HEK293T (cell line): ENCODE results near the gene LAMA5.

Experiments used
- CTCF ChIA-PET: fragments of 350-600 bp; formaldehyde crosslinking; extraction: SDS; loops from one replicate; lab custom pipeline; 2021; ENCODE audit warnings: antibody characterized with exemption, inconsistent platforms; lab: Yijun Ruan, JAX
- POLR2A ChIA-PET: fragments of 350-600 bp; formaldehyde crosslinking; extraction: SDS; loops from one replicate; lab custom pipeline; 2020; ENCODE audit warnings: antibody characterized with exemption, inconsistent platforms; lab: Yijun Ruan, JAX
- DNase-seq: peaks from one replicate; pipeline ENCODE4 v3.0.0; 2012; ENCODE audit warnings: mixed read lengths; ENCODE audit errors: extremely low spot score
- ARNT ChIP-seq: fragments of 450-650 bp; IDR thresholded peaks from 2 replicates; pipeline ENCODE4 v1.6.1; 2017; ENCODE audit warnings: mild to moderate bottlenecking
- BHLHE40 ChIP-seq: fragments of 450-650 bp; IDR thresholded peaks from 2 replicates; pipeline ENCODE4 v1.6.1; 2016; ENCODE audit warnings: mild to moderate bottlenecking, moderate library complexity, borderline replicate concordance
- CTBP1 ChIP-seq: fragments of 450-650 bp; IDR thresholded peaks from 2 replicates; pipeline ENCODE4 v1.6.1; 2016; ENCODE audit warnings: borderline replicate concordance
- ELF4 ChIP-seq: fragments of 450-650 bp; IDR thresholded peaks from 2 replicates; pipeline ENCODE4 v1.6.1; 2017; ENCODE audit warnings: antibody characterized with exemption
- FOXA1 ChIP-seq: fragments of 450-650 bp; IDR thresholded peaks from 2 replicates; pipeline ENCODE4 v1.6.1; 2016; ENCODE audit warnings: mild to moderate bottlenecking
- FOXK2 ChIP-seq: fragments of 450-650 bp; IDR thresholded peaks from 2 replicates; pipeline ENCODE4 v1.6.1; 2016; ENCODE audit warnings: mild to moderate bottlenecking
- FOXM1 ChIP-seq: fragments of 450-650 bp; IDR thresholded peaks from 2 replicates; pipeline ENCODE4 v1.6.1; 2017; ENCODE audit warnings: mild to moderate bottlenecking, borderline replicate concordance
- HDGF ChIP-seq: fragments of 450-650 bp; IDR thresholded peaks from 2 replicates; pipeline ENCODE4 v1.6.1; 2017; ENCODE audit warnings: antibody characterized with exemption, borderline replicate concordance
- L3MBTL2 ChIP-seq: fragments of 450-650 bp; conservative IDR thresholded peaks from 2 replicates; pipeline ENCODE4 v1.6.1; 2016; ENCODE audit warnings: mild to moderate bottlenecking
- LEF1 ChIP-seq: fragments of 450-650 bp; IDR thresholded peaks from 2 replicates; pipeline ENCODE4 v1.6.1; 2017; ENCODE audit warnings: mild to moderate bottlenecking, borderline replicate concordance
- NFRKB ChIP-seq: fragments of 450-650 bp; IDR thresholded peaks from 2 replicates; pipeline ENCODE4 v1.6.1; 2016; ENCODE audit warnings: mild to moderate bottlenecking, moderate library complexity
- SP1 ChIP-seq: fragments of 450-650 bp; IDR thresholded peaks from 2 replicates; pipeline ENCODE4 v1.6.1; 2017
- SUZ12 ChIP-seq: fragments of 450-650 bp; IDR thresholded peaks from 2 replicates; pipeline ENCODE4 v1.6.1; 2016; ENCODE audit warnings: mild to moderate bottlenecking
- TARDBP ChIP-seq: fragments of 450-650 bp; IDR thresholded peaks from 2 replicates; pipeline ENCODE4 v1.6.1; 2016
- ZNF384 ChIP-seq: fragments of 450-650 bp; IDR thresholded peaks from 2 replicates; pipeline ENCODE4 v1.6.1; 2016
- TF ChIP-seq, protein P1 (sequence below): fragments of 450-650 bp; IDR thresholded peaks from 2 replicates; pipeline ENCODE4 v1.6.1; 2016

Gene LAMA5

GRCh38 chr20:62372042-62372993 is 5.2 kb upstream of the LAMA5 start:
- ChIA-PET POLR2A (interaction anchor here (1.2 to 1.6 kb wide), 2 partner anchors 14 to 15 kb away, joined by 3 to 4 read pairs; partner anchors contain the start of gene RPS21), CTCF (interaction anchor here (1.1 kb wide), 1 partner anchor 10 kb away, joined by 5 read pairs; no protein-coding TSS in a partner anchor)
- DNase-seq, result no peak
- TF ChIP-seq HDGF (no peak), FOXA1 (no peak), ARNT (no peak), SUZ12 (no peak), SP1 (no peak), ZNF384 (no peak), FOXM1 (no peak), TARDBP (no peak), FOXK2 (no peak), ELF4 (no peak), CTBP1 (no peak), L3MBTL2 (no peak), LEF1 (no peak)
- TF ChIP-seq, protein P1, sequence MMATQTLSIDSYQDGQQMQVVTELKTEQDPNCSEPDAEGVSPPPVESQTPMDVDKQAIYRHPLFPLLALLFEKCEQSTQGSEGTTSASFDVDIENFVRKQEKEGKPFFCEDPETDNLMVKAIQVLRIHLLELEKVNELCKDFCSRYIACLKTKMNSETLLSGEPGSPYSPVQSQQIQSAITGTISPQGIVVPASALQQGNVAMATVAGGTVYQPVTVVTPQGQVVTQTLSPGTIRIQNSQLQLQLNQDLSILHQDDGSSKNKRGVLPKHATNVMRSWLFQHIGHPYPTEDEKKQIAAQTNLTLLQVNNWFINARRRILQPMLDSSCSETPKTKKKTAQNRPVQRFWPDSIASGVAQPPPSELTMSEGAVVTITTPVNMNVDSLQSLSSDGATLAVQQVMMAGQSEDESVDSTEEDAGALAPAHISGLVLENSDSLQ, result no peak

DNA sequence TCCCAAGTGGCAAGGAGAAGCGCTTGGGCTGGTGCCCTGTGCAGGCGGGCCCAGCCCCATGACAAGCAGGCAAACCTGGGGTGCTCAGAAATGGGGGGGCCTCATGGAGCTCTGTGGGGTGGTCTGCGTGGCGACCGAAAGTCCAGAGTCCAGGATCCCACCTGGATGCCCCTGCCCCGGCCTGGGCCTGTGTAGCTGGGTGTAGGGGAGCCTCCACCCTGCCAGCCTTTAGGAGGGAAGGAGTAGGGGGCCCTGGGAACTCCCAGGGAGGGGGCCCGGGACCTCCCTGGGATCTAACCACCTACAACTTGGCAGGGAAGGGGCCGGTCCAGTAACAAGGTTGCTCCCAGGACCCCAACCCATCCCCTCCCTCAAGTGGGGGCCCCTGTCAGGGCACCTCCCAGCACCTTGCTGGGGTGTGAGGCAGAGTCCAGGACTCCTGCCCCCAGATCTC is 4.5 kb upstream of the LAMA5 start:
- TF ChIP-seq CTBP1 (no peak), ARNT (no peak), FOXM1 (no peak), ZNF384 (no peak), NFRKB (no peak), L3MBTL2 (no peak), TARDBP (no peak), SUZ12 (no peak), BHLHE40 (no peak), HDGF (no peak), FOXK2 (no peak)
- TF ChIP-seq, protein P1, result no peak
- ChIA-PET CTCF (interaction anchor here (1.1 kb wide), 1 partner anchor 11 kb away, joined by 5 read pairs; no protein-coding TSS in a partner anchor), POLR2A (interaction anchor here (1.6 kb wide), 1 partner anchor 15 kb away, joined by 4 read pairs; the partner anchor contains the start of gene RPS21)
- DNase-seq, result no peak

DNA sequence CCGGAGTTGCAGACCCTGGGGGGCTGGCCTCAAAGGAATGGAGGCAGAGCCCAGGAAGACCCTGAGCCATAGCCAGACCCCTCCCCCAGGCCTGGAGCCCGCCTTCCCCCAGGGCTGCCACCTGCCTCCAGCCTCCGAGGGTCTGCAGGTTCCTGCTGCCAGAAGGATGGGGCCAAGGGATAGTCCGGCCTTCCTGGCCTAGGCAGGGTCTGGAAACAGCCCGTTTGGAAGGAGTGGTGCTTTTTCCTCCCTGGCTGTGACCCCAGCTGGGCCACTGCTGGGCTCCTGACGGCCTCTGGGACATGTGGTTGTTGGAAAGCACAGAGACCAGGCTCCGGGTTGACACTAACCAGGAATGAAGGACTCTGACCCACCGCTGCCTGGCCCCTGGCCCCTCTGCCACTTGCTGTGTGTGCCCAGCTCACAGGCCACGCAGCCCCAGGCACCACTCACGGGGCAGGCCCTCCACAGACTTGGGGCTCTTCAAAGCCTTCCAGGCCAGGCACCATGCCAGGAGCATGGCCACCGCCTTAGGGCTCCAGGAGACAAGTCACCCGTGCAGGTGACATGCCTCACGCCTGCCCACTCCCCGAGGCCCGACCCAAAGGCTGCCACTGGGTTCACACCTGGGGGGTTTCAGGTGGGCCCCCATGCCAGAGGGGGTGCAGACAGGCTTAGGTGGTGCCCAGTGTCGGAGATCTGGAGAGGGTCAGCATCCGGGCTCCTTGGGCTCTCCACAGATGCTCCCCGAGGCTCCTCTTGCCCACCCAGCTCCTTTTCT is 3.9 kb upstream of the LAMA5 start:
- CTCF ChIA-PET, result interaction anchor here (1.1 kb wide), 1 partner anchor 12 kb away, joined by 5 read pairs; no protein-coding TSS in a partner anchor
- no peak for DNase-seq
- TF ChIP-seq SUZ12 (no peak), FOXM1 (no peak), ARNT (no peak), NFRKB (no peak), TARDBP (no peak)
- TF ChIP-seq, protein P1, result no peak
- POLR2A ChIA-PET, result interaction anchor here (1.6 kb wide), 1 partner anchor 16 kb away, joined by 4 read pairs; the partner anchor contains the start of gene RPS21

DNA sequence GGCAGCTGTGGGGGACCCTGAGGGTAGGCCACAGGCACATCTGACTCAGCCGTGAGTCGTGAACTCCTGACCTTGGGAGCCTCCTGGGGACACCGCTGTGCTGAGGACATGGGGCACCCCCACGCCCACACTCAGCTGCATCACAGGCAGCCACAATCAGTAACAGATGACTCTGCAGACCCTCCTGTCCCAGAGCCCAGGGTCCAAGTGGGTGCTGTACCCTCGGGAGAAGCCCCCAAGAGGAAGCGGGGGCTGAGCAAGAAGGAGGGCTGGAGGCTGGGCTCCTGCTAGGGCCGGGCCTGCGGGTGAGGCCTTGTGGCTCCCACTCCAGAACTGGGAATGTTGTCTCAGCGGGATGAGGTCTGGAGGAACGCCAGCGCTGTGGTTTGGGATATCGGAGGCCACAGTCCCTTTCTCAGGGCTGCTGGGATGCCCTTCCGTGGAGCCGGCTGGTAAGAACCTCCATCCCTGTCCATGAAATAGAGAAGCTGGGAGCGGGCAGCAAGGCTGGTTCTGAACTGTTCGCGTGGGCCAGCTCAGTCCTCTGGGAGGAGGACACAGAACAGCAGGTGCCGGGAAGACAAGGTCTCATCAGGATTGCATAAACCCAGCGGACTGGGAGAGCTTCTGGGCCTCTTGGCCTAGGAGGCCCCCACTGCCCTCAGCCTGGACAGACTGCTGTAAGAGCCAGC is 3.1 kb upstream of the LAMA5 start:
- no peak for DNase-seq
- TF ChIP-seq HDGF (no peak), ELF4 (no peak), ARNT (no peak), TARDBP (no peak), SUZ12 (no peak), LEF1 (no peak), FOXM1 (no peak), SP1 (no peak), BHLHE40 (no peak), FOXA1 (no peak), NFRKB (no peak), FOXK2 (no peak)
- TF ChIP-seq, protein P1, result no peak
- CTCF ChIA-PET, result interaction anchor here (1.5 kb wide), 1 partner anchor 68 kb away, joined by 5 read pairs; the partner anchor contains the start of gene ADRM1
- POLR2A ChIA-PET, result interaction anchor here (1.6 kb wide), 1 partner anchor 16 kb away, joined by 4 read pairs; the partner anchor contains the start of gene RPS21
